Upper lobe of left lung (tissue), 4 donors: ENCODE results near the gene TTC3.

Experiments used
- CTCF ChIP-seq, 6 experiments: fragments of 450-650 bp in 4 of 6; fragments of 200-600 bp in 2 of 6; sonication (generic) in 2 of 6; IDR thresholded peaks; one replicate each; pipeline ENCODE4 v1.5.1; 2016 to 2019; ENCODE audit warnings: antibody characterized with exemption in 6 of 6
- EP300 ChIP-seq, 4 donors: sonication (generic); formaldehyde crosslinking; IDR thresholded peaks; one replicate each; pipeline ENCODE4 v1.5.1; 2017; ENCODE audit warnings: antibody characterized with exemption in 4 of 4, control low read depth in 2 of 4
- POLR2A ChIP-seq, 4 donors: fragments of 450-650 bp; IDR thresholded peaks; one replicate each; pipeline ENCODE4 v1.5.1; 2016 to 2017; ENCODE audit warnings: antibody characterized with exemption in 4 of 4, mild to moderate bottlenecking in 2 of 4

- TF ChIP-seq CTCF (IDR thresholded peaks at IDR 0.05) = no peak
- no peak for TF ChIP-seq POLR2A (IDR thresholded peaks at IDR 0.05)
- no peak for TF ChIP-seq EP300 (IDR thresholded peaks at IDR 0.05)
Measured at GRCh38 chr21:37057614-37058013, 15.4 kb upstream of the TTC3 start.
